NCI-H446 treated with DMSO at 0.1 percent for 48 hours (cell line): ENCODE data around the gene PTPRJ.

Experiments
- DNase-seq: peaks from one replicate; lab custom pipeline; 2025; lab: John Stamatoyannopoulos, UW

Gene PTPRJ

GRCh38 chr11:48037709-48038468 lies 57.5 kb downstream of the PTPRJ start:
- no peak for DNase-seq

GRCh38 chr11:48040830-48041444 lies 60.6 kb downstream of the PTPRJ start:
- DNase-seq, result no peak

DNA sequence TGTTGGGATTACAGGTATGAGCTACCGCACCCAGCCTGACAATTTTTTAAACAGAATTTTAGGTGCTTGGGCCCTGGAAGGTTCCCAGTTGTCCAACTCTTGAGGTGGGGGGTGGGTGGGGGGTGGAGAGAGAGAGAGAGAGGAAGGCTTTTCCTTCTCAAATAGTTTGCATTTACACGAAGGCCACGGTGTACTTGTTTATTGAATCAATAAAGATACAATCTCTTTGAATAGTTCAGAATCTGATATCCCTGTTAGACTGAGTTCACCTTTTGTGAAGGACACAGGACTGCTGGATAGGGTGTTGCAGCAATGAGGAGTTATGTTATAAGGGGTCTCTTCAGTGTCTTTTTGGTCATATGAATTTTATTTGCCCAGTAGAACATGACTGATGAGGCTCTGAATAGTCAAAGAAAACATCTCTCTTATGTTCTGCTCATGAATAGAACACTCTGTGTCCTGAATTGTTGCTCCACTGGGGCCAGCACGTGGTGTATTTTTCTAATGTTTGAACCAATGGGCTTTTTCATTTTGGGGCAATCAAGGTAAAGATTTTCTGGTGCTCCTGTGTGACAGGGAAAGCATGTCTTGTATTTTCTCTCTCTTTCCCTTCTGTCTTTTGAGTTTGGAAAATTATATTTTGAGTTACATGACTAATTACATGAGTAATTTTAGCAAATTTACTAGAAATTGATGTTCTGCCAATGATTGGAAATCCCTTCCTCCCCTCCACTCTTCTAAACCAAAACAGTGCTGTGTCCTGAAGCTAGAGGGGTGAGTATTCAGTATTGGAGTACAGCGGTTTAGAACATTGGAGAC lies 61.7 kb downstream of the PTPRJ start:
- no peak for DNase-seq

- no peak for DNase-seq
Measured at GRCh38 chr11:48043111-48043990, 63.0 kb downstream of the PTPRJ start.

DNA sequence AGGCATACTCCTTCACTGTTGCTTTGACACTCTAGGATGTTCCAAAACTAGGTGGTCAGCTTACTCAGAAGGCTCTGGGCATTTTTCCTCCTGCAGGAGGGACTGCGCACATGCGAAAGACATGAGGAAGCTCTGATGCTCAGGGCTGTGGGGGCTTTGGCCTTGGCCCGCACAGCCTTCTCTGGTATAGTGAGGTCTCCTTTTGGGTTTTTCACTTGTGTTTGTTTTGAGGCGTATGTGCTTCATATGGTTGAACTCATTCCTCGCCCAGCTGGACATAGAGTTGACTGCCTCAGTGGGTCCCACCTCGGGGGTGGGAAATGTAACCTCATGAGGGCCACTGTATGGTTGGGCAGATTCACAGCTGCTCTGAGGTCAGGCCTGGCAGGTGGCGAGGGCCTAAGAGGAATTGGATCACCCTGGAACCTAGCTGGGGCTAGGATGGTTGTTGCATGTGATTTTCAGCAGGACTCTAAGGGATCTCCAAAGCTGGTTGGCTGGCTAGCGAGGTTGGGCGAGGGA lies 63.7 kb downstream of the PTPRJ start:
- no peak for DNase-seq

DNA sequence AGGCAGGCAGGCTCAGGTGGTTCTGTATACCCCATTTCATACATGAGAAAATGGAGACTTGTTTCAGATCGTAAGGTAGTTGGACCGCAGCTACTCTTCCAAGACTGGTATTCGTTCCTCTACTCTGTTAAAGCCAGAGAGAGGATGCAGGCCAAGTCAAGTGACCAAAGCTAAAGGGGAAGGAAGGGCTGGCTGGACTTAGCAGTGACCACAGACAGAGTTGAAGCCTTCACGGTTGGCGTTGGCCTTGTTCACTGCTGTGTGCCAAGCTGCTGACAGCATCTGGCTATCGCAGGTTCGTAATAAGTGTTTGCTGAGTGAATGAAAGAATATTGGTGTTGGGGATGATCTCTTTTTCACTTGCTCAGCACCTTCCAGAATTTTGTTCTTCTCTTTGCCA lies 64.2 kb downstream of the PTPRJ start:
- DNase-seq, result no peak

DNA sequence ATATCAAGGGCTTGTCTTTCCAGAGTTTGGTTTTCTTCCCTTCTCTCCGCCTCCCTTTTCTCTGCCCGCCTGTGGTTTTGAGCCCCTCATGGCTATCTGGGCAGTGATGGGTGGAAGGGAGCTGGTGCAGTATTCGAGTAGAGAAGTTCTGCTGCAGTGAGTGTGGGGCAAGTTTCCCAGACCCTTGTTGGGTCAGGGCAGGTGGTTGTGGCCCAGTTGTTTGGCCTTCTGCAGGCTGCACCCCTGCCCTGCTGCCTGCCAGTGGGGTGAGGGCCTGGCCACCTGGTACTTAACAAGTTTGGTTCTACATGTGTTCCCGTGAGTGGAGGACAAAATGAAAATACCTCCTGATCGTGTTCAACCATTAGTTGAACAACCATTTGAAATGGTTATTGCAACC lies 65.2 kb downstream of the PTPRJ start:
- no peak for DNase-seq

GRCh38 chr11:48047616-48048015 lies 67.3 kb downstream of the PTPRJ start:
- DNase-seq, result no peak

GRCh38 chr11:48049036-48049435 lies 68.7 kb downstream of the PTPRJ start:
- DNase-seq, result no peak

DNA sequence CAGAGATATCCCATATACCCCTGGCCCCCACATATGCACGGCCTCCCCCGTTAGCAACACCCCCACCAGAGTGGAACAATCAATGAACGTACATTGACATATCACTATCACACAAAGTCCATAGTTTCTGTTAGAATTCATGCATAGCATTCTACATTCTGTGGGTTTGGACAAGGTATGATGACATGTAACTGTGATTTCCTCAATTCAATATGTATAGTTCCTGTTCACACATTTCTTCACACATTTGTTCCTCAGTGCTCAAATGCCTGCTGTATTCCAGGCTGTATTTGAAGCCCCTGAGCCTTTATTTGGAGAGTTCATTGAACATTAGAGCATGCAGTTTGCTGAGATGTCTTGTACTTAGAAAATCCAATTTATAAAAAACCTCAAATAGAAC lies 69.9 kb downstream of the PTPRJ start:
- no peak for DNase-seq

DNA sequence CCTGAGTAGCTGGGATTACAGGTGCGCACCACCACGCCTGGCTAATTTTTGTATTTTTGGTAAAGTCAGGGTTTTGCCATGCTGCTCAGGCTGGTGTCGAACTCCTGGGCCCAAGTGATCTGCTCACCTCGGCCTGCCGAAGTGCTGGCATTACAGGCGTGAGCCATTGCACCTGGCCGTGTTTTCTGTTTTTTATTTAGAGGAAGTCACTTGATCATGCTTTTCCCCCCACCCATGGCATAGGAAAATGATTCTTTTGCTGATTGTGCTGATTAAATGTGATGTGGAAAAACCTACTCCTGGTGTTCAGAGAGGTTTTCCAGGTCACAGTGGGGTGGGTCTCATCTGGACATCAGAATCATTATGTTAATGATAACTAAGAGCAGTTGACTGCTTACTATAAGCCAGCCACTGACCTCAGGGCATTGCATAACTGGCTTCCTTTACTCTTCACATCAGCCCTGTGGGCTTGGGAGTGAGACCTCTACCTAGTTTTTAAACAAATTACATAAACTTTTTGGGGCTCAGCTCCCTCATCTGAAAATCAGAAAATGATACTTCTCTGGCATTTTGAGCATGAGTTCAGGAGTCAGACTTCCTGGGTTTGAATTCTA lies 71.0 kb downstream of the PTPRJ start:
- no peak for DNase-seq

GRCh38 chr11:48052183-48053044 lies 72.1 kb downstream of the PTPRJ start:
- DNase-seq, result no peak

DNA sequence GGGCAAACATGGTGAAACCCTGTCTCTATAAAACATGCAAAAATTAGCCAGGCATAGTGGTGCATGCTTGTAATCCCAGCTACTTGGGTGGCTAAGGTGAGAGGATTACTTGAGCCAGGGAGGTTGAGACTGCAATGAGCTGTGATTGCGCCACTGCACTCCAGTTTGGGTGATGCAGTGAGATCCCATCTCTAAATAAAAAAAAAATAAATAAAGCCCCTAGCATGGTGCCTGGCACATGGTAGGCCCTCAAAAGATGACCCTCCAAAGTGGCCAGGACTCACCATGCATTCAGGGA lies 74.6 kb downstream of the PTPRJ start:
- no peak for DNase-seq

DNA sequence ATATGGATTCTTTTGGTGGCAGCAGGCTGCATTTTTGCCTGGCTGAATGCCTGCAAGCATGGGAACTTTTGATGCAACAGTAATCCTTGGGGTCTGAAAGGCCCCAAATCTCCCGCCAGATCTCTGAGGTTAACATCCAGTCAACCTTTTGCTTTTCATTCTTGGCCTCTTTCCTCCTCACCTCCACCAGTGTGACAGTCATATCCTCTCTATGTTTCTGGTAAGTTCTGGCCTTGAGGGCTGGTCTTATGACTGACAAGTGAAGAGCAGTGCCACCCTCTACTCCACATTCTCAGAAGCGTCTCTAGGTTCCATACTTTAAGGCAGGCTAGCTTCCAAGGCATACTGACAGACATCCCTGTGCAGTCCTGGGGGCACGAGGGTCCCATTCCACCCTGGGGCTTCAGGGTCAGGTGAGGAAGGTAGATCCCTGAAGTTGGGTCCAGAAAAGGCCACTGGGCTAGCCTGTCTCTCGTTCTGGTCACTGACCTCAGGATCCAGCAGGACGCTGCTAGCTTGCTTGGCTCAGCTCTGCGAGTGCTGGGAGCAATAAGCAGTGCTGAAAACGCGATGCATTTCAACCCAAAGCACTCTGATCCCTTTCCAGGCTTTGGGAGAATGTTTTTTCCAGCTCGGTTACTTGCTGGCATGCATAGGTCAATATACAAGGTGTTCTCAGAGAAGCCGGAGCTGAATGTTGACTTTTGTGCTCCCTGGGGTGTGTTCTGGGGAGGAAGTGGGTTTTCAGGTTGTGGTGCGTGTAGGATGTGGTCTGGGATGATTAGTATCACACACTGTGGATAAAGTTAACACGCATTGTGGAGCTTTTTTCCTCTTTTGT lies 75.2 kb downstream of the PTPRJ start:
- no peak for DNase-seq

DNA sequence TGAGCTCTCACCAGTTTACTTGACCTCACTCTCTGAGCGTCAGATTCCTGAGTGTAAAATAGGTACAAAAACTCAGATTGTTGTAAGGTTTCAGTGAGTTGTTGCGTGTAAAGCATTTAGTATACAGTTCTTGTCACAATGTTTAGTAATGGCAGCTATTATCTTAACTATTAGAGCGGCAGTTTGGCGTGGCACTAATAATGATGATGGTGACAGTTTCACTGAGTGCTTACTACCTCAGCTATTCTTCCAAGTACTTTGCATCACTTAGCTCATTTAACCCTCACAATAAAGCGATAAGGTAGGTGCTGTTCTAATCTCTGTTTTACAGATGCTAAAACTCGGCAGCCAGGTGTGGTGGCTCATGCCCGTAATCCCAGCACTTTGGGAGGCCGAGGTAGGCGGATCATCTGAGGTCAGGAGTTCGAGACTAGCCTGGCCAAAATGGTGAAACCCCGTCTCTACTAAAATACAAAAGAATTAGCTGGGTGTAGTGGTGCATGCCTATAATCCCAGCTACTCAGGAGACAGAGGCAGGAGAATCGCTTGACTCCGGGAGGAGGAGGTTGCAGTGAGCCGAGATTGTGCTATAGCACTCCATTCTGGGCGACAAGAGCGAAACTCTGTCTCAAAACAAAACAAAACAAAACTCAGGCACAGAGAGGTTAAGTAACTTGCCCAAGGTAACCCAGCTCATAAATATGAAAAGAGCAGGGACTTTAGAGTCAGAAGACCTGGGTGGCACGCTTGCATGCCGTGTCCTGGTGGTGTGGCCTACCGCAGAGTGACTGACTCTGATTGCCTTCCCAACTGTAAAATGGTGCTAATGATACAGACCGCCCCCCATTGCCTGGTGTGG lies 76.2 kb downstream of the PTPRJ start:
- no peak for DNase-seq

- DNase-seq, result no peak
Measured at GRCh38 chr11:48058064-48058463, 77.7 kb downstream of the PTPRJ start.

GRCh38 chr11:48058788-48059187 lies 78.4 kb downstream of the PTPRJ start:
- DNase-seq, result no peak

DNA sequence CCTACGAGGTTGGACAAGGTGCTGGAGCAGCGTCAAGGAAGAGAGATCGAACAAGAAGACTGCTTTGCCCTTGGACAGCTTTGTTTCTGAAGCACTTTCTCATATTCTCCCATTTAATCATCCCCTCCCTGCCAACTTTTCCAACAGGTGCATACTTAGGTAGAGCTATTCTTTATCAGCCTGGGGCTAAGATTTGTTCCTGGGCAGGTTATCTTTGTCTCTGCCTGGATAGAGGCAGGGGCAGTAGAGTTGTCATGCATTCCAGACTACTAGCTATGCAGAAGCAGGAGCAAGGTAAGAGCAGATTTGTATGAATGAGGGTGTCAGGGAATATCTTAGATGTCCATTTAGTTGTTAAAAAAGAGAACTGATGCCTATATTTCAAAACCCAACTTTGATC lies 82.3 kb downstream of the PTPRJ start:
- no peak for DNase-seq
